Muscle of leg (tissue), 11 donors: ENCODE results near the gene RNF10. TPM values are rescaled to one million over a fixed set of nuclear protein-coding genes. Genes with fewer than 3 reads are reported as not detected.
A peak's percentile ranks its signal among the peaks of the same experiment; 100 is the strongest.

ENCODE experiments used
- DNase-seq: peaks from one replicate; pipeline ENCODE4 v3.0.0; 2013
- H3K27ac ChIP-seq: one replicate; pipeline ENCODE4 v1.5.1; 2013; ENCODE audit warnings: mild to moderate bottlenecking, low read length, control low read depth
- H3K27me3 ChIP-seq: one replicate; pipeline ENCODE4 v1.6.1; 2013; ENCODE audit warnings: low read length; ENCODE audit not compliant: control insufficient read depth, insufficient read depth
- H3K36me3 ChIP-seq: one replicate; pipeline ENCODE4 v1.6.1; 2013; ENCODE audit warnings: low read length; ENCODE audit not compliant: control insufficient read depth, insufficient read depth
- H3K4me1 ChIP-seq: one replicate; pipeline ENCODE4 v1.6.1; 2013; ENCODE audit warnings: low read length; ENCODE audit not compliant: control insufficient read depth, insufficient read depth
- H3K4me3 ChIP-seq: one replicate; pipeline ENCODE4 v1.5.1; 2013; ENCODE audit warnings: low read length, control low read depth
- H3K9me3 ChIP-seq: replicated peaks from 2 replicates; pipeline ENCODE4 v1.6.1; 2013; ENCODE audit warnings: low read depth, low read length; ENCODE audit not compliant: control insufficient read depth
- WGBS: methylation state at CpG from one replicate; pipeline ENCODE4 v1.1.5; 2013; ENCODE audit warnings: missing lambda C conversion rate; ENCODE audit not compliant: insufficient coverage; 5-methylcytosine and 5-hydroxymethylcytosine counted together
- polyA plus RNA-seq, 8 donors: library from polyadenylated mRNA; unstranded; fragments of 120-200 nt; gene quantifications; one replicate each; pipeline versions ENCODE4 v1.2.1 to v1.2.3, GENCODE V29; 2013; ENCODE audit warnings: inconsistent platforms in 1 of 8, low replicate concordance in 1 of 8; ENCODE audit not compliant: insufficient read length in 8 of 8, insufficient read depth in 1 of 8
- total RNA-seq: library from RNA; stranded (reverse); fragments of 120-200 nt; gene quantifications from one replicate; pipeline ENCODE4 v1.2.4, GENCODE V29; 2013

Gene RNF10
- total and polyA plus RNA-seq, 9 donors, result 80.8 to 203 (median 163) TPM

DNA sequence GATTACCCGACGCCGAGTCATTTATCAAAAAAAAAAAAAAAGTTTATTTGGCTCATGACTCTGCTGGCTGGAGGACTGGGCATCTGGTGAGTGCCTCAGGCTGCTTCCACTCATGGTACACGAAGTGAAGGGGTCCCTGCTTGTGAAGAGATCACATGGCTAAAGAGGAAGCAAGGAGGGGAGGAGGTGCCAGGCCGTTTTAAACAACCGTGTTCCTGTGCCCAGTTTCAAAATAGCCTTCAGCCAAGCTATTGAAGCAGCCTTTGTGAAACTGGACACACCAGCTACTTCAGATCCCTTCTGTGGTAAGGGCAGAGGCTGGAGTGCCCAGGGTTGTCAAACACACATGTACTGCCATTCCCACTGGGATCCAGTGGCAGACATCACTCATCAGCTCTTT lies 39.4 kb downstream of the RNF10 start:
- Histone ChIP-seq H3K27ac (no peak overlapping the region), H3K9me3 (no peaks in the 10 kb centered on the region), H3K4me3 (no peak overlapping the region), H3K27me3 (no peaks in the 10 kb centered on the region), H3K4me1 (no peaks in the 10 kb centered on the region), H3K36me3 (peaks cover 86% of the 10 kb centered on the region)
- 50% methylated on average over 1 of the region's 6 CpGs for WGBS
- DNase-seq, result no peak

DNA sequence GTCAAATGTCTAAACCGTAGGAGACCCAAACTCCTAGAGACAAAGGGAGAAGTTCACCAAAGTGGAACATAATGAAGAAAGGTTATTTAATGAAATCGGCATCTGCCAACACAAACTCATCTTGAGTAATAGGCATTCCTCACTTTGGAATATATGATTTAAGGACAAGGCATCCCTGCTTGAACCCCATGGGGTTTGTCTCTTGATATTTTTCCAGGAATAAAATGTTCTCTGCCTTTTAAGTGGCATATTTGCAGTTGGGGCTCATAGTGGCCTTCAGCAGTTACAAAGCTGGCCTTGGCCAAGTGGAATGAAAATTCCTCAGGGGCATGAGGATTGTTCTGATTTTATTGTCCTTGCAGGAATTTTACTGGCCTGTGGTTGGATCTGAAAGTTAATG lies 40.0 kb downstream of the RNF10 start:
- no peaks in the 10 kb centered on the region for H3K4me1 ChIP-seq
- no peak for DNase-seq
- H3K9me3 ChIP-seq, result no peaks in the 10 kb centered on the region
- H3K4me3 ChIP-seq, result no peak overlapping the region
- H3K27me3 ChIP-seq, result no peaks in the 10 kb centered on the region
- peaks cover 86% of the 10 kb centered on the region for H3K36me3 ChIP-seq
- no peak overlapping the region for H3K27ac ChIP-seq
- no CpG with 5 or more reads among the region's 2 CpGs for WGBS

DNA sequence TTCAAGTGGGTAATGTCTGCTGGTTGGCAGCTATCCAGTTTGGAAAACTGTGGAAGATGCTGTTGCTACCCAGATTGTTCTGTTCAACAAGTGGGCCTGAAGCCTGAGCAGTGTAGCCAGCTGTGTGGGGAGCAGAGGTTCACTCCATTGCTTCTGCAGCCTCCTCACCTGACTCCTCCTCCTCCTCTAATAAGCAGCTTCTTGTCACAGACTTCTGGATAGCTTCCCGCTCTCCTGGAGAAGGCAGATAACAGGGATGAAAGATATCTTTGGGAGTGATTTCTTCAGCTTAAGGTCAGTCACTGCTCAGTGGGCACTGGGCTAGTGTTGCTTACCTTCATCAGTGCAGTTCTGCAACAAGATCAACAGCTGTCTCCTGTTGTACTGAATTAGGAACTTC lies 45.0 kb downstream of the RNF10 start:
- peaks cover 52% of the 10 kb centered on the region for H3K36me3 ChIP-seq
- no CpG with 5 or more reads among the region's 1 CpG for WGBS
- no peak overlapping the region for H3K27ac ChIP-seq
- H3K4me3 ChIP-seq, result no peak overlapping the region
- H3K4me1 ChIP-seq, result peaks cover 15% of the 10 kb centered on the region
- H3K27me3 ChIP-seq, result peaks cover 11% of the 10 kb centered on the region
- no peaks in the 10 kb centered on the region for H3K9me3 ChIP-seq
- no peak for DNase-seq

- DNase-seq, result peak; percentile 99
- peaks cover 15% of the 10 kb centered on the region for H3K4me1 ChIP-seq
- H3K27ac ChIP-seq, result no peak within 1 kb of the TSS
- peak within 1 kb of the TSS; percentile 94 for H3K4me3 ChIP-seq
- WGBS, result under 1% methylated on average over 53 of the region's 56 CpGs
- H3K9me3 ChIP-seq, result no peaks in the 10 kb centered on the region
- H3K27me3 ChIP-seq, result peaks cover 30% of the 10 kb centered on the region
- peaks cover 37% of the 10 kb centered on the region for H3K36me3 ChIP-seq
Observed at GRCh38 chr12:120580787-120581723, 46.9 kb downstream of the RNF10 start, which contains the start of gene POP5. Gene POP5 (minus strand): TSS chr12:120581402. CDS start chr12:120581362, 40 bp downstream.

- no peak for DNase-seq
- no CpG with 5 or more reads among the region's 9 CpGs for WGBS
- H3K27me3 ChIP-seq, result peaks cover 32% of the 10 kb centered on the region
- H3K4me1 ChIP-seq, result peaks cover 15% of the 10 kb centered on the region
- H3K36me3 ChIP-seq, result peaks cover 28% of the 10 kb centered on the region
- H3K9me3 ChIP-seq, result no peaks in the 10 kb centered on the region
- H3K4me3 ChIP-seq, result peak overlapping the region; percentile 94
- no peak overlapping the region for H3K27ac ChIP-seq
Observed at GRCh38 chr12:120581998-120582397, 47.8 kb downstream of the RNF10 start.

- no peak overlapping the region for H3K4me3 ChIP-seq
- peaks cover 32% of the 10 kb centered on the region for H3K27me3 ChIP-seq
- H3K36me3 ChIP-seq, result peaks cover 13% of the 10 kb centered on the region
- DNase-seq, result peak; percentile 69
- no peaks in the 10 kb centered on the region for H3K9me3 ChIP-seq
- H3K27ac ChIP-seq, result no peak overlapping the region
- WGBS, result 16% methylated on average over 15 of the region's 20 CpGs
- H3K4me1 ChIP-seq, result peaks cover 15% of the 10 kb centered on the region
Observed at GRCh38 chr12:120583478-120584030, 49.4 kb downstream of the RNF10 start.

- H3K9me3 ChIP-seq, result no peaks in the 10 kb centered on the region
- 2% methylated on average over 33 of the region's 65 CpGs for WGBS
- no peak for DNase-seq
- H3K36me3 ChIP-seq, result peaks cover 4% of the 10 kb centered on the region
- no peak overlapping the region for H3K27ac ChIP-seq
- H3K27me3 ChIP-seq, result peaks cover 32% of the 10 kb centered on the region
- H3K4me1 ChIP-seq, result peaks cover 24% of the 10 kb centered on the region
- H3K4me3 ChIP-seq, result no peak overlapping the region
Observed at GRCh38 chr12:120584343-120585149, 50.4 kb downstream of the RNF10 start.

DNA sequence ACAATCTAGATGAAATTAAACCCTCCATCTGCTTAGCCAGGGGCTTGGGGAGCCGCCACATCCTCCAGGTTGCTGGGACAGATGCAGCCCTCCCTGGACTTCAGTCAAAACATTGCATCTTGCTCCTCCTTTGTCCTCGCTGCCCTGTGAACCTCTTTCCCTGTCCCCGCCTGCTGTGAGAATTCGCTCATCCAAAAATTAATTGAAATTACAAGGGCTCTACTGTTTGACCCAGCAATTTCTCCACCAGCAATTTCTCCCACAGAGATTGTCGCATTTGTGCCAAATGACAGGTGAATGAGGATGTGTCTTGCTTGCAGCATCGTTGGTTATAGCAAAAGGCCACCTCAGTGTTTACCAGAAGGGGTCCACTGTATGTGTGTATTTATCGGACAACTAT lies 52.0 kb downstream of the RNF10 start:
- peaks cover 20% of the 10 kb centered on the region for H3K4me1 ChIP-seq
- H3K27ac ChIP-seq, result no peak overlapping the region
- no peak overlapping the region for H3K4me3 ChIP-seq
- H3K9me3 ChIP-seq, result no peaks in the 10 kb centered on the region
- WGBS, result 69% methylated on average over 3 of the region's 7 CpGs
- no peaks in the 10 kb centered on the region for H3K36me3 ChIP-seq
- H3K27me3 ChIP-seq, result peaks cover 32% of the 10 kb centered on the region
- no peak for DNase-seq

- DNase-seq, result no peak
- Histone ChIP-seq H3K9me3 (no peaks in the 10 kb centered on the region), H3K27me3 (peaks cover 32% of the 10 kb centered on the region), H3K27ac (no peak overlapping the region), H3K4me3 (no peak overlapping the region), H3K4me1 (peaks cover 16% of the 10 kb centered on the region), H3K36me3 (no peaks in the 10 kb centered on the region)
- WGBS, result 100% methylated on average over 1 of the region's 2 CpGs
Observed at GRCh38 chr12:120586860-120587259, 52.7 kb downstream of the RNF10 start.

DNA sequence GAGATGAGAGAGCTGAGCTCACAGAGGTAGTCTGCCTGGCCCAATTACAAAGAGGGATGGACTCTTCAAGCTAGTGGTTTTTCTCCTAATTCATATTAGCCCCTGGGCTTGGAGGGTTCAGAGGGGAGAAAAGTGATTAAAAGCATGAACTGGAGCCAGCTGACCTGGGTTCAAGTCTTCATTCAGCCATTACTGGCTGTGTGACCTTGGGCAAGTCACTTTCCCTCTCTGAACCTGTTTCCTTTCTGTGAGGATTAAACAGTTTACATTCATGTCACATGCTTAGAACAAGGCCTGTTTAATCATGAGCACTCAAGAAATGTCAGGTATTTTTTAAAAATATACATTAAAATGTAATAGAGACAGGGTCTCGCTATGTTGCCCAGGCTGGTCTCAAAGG lies 54.2 kb downstream of the RNF10 start:
- Histone ChIP-seq H3K4me3 (no peak overlapping the region), H3K4me1 (peaks cover 13% of the 10 kb centered on the region), H3K9me3 (no peaks in the 10 kb centered on the region), H3K27ac (no peak overlapping the region), H3K27me3 (peaks cover 29% of the 10 kb centered on the region), H3K36me3 (no peaks in the 10 kb centered on the region)
- no CpG with 5 or more reads among the region's 1 CpG for WGBS
- no peak for DNase-seq
